Hepatocyte (in vitro differentiated cells): Measurements from ENCODE around the gene ZFAND2A.

Experiments used
- EZH2phosphoT487 ChIP-seq: fragments of 200-600 bp; sonication (generic); IDR thresholded peaks from one replicate; pipeline ENCODE4 v1.6.1; 2018; ENCODE audit warnings: antibody characterized with exemption, mild to moderate bottlenecking, low read depth, moderate library complexity; ENCODE audit not compliant: unreplicated experiment, severe bottlenecking
- TF ChIP-seq, protein P1 (sequence below): fragments of 200-600 bp; sonication (generic); IDR thresholded peaks from 2 replicates; pipeline ENCODE4 v1.5.1; 2016; ENCODE audit warnings: antibody characterized with exemption, mild to moderate bottlenecking; ENCODE audit not compliant: poor library complexity

DNA sequence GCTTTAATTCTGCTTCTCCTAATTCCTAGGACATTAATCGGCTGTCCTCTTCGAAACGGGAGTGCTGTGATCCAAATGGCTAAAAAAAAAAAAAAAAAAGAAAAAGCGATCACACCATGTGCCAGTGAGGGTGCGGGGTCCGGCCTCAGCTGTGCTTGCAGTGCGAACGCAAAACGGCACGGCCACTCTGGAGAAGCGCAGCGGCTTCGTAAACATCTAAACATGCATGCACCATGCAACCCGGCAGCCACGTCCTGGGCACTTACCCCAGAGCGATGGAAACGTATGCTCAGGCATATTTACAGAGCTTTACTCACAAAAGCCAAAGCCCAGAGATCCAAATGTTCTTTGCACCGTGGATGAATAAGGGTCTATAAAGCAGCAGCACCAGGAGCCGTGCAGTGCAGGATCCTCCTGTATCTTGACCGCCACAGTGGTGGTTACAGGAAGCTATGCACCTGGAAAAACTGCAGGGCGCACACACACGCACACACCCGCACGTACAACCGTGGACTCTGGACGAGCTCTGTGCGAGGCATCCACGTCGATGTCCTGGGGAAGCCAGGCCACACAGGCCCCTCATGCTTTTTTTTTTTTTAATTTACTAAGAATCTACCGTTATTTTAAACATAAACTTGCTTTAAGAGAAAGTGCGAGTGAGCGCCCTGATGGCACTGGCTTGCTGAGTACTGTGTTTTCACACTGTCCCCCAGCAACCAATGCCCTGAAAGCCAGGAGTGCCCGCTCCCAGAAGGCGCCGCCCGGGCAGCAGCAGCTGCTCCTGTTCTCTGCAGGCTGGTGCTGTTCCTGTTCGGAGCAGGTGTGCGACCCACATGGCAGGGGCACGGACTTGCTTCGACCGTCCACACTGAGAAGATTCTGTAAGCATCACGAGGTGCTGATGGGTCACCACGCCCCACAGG lies 47.1 kb downstream of the ZFAND2A start:
- TF ChIP-seq, protein P1, sequence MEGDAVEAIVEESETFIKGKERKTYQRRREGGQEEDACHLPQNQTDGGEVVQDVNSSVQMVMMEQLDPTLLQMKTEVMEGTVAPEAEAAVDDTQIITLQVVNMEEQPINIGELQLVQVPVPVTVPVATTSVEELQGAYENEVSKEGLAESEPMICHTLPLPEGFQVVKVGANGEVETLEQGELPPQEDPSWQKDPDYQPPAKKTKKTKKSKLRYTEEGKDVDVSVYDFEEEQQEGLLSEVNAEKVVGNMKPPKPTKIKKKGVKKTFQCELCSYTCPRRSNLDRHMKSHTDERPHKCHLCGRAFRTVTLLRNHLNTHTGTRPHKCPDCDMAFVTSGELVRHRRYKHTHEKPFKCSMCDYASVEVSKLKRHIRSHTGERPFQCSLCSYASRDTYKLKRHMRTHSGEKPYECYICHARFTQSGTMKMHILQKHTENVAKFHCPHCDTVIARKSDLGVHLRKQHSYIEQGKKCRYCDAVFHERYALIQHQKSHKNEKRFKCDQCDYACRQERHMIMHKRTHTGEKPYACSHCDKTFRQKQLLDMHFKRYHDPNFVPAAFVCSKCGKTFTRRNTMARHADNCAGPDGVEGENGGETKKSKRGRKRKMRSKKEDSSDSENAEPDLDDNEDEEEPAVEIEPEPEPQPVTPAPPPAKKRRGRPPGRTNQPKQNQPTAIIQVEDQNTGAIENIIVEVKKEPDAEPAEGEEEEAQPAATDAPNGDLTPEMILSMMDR: no peak
- TF ChIP-seq EZH2phosphoT487: no peak
